ENCODE data around the gene HEMGN.

GRCh38 chr9:97975376-97975775 lies 37.4 kb upstream of the HEMGN start:
- no peak for TF ChIP-seq SMC3 (conservative IDR thresholded peaks at IDR 0.05; ENCODE audit: poor library complexity)
- TF ChIP-seq, protein P1, sequence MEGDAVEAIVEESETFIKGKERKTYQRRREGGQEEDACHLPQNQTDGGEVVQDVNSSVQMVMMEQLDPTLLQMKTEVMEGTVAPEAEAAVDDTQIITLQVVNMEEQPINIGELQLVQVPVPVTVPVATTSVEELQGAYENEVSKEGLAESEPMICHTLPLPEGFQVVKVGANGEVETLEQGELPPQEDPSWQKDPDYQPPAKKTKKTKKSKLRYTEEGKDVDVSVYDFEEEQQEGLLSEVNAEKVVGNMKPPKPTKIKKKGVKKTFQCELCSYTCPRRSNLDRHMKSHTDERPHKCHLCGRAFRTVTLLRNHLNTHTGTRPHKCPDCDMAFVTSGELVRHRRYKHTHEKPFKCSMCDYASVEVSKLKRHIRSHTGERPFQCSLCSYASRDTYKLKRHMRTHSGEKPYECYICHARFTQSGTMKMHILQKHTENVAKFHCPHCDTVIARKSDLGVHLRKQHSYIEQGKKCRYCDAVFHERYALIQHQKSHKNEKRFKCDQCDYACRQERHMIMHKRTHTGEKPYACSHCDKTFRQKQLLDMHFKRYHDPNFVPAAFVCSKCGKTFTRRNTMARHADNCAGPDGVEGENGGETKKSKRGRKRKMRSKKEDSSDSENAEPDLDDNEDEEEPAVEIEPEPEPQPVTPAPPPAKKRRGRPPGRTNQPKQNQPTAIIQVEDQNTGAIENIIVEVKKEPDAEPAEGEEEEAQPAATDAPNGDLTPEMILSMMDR (IDR thresholded peaks at IDR 0.05; ENCODE audit: poor library complexity, severe bottlenecking) = no peak
